Activated T-cell treated with anti-CD3 and anti-CD28 coated beads, Interleukin-2, amount 50 U/mL, for 72 hours (primary cell): Measurements from ENCODE around the gene SPOCK2. TPM values are rescaled to one million over a fixed set of nuclear protein-coding genes. Genes with fewer than 3 reads are reported as not detected.

ENCODE experiments used
- ATAC-seq, 2 donors: fragments of 150-1000 bp; cut with Tn5 transposase; replicated peaks in 1 of 2; 2 replicates each; pipeline ENCODE4 v1.10.0; 2021; ENCODE audit warnings: moderate library complexity in 2 of 2, mild to moderate bottlenecking in 1 of 2
- DNase-seq, 2 donors: peaks; one replicate each; pipeline ENCODE4 v3.0.0; 2021 to 2022; ENCODE audit warnings: mixed read lengths in 1 of 2
- H3K27ac Mint-ChIP-seq: one replicate; pipeline ENCODE4 v1.8.0; 2022; ENCODE audit warnings: mild to moderate bottlenecking, moderate library complexity, mixed read lengths
- H3K27me3 Mint-ChIP-seq: one replicate; pipeline ENCODE4 v1.8.0; 2022; ENCODE audit warnings: low read depth, mixed read lengths
- H3K36me3 Mint-ChIP-seq, 2 donors: one replicate each; pipeline ENCODE4 v1.8.0; 2022; ENCODE audit warnings: mixed read lengths in 2 of 2, mild to moderate bottlenecking in 1 of 2; ENCODE audit not compliant: insufficient read depth in 2 of 2
- H3K4me1 Mint-ChIP-seq: one replicate; pipeline ENCODE4 v1.8.0; 2022; ENCODE audit warnings: low read depth, mixed read lengths
- H3K4me3 Mint-ChIP-seq, 2 donors: one replicate each; pipeline ENCODE4 v1.8.0; 2022; ENCODE audit warnings: mild to moderate bottlenecking in 2 of 2, mixed read lengths in 2 of 2, moderate library complexity in 2 of 2
- H3K9me3 Mint-ChIP-seq, 2 donors: one replicate each; pipeline ENCODE4 v1.8.0; 2022; ENCODE audit warnings: mixed read lengths in 2 of 2
- total RNA-seq, 2 donors: library from RNA; stranded (reverse); gene quantifications; one replicate each; pipeline ENCODE4 v1.2.3, GENCODE V29; 2022

SPOCK2 gene
- total RNA-seq, 2 donors from 2014 or later = 253 to 291 TPM

DNA sequence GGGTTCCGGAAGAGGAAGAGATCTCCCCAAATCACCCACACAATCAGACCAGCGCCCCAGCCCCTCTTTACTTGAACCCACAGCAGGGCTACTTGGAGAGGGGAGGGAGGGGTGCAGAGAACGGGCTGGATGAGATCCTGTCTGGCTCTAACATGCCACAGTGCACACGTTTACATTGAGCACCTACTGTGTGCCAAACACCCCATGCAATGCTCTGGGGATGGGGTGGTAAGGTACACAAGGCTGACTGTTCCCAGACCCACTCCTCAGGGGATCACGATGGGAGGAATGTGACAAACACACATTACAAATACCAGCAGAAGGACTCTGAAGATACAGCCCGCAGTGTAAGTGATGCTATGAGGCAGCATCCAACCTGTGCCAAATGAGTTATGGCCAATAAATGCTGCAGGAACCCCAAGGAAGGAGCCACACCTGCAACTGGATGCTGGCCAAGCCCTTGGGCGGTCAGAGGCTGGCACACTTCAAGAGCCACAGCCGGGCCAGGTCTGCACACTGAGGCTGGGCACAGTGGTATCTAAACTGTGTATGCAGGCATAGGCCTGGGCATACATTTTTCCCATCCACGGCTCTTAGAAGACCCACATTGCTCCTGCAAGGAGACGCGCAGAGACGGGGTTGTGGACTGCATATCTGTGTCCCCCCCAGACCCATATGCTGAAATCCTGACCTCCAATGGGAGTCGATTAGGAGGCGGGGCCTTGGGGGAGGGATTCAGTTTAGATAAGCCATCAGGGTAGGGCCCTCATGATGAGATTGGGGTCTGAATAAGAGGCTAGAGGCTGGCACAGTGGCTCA lies 6.4 kb downstream of the SPOCK2 start:
- Mint-ChIP-seq H3K27me3 (no peaks in the 10 kb centered on the region), H3K4me1 (peaks cover 95% of the 10 kb centered on the region), H3K9me3 (no peaks in the 10 kb centered on the region), H3K36me3 (peaks cover 12 to 28% of the 10 kb centered on the region in 2 donors), H3K4me3 (peak overlapping the region; percentile 61 to 87), H3K27ac (peak overlapping the region; percentile 89)
- ATAC-seq (no peak), DNase-seq (no peak)

DNA sequence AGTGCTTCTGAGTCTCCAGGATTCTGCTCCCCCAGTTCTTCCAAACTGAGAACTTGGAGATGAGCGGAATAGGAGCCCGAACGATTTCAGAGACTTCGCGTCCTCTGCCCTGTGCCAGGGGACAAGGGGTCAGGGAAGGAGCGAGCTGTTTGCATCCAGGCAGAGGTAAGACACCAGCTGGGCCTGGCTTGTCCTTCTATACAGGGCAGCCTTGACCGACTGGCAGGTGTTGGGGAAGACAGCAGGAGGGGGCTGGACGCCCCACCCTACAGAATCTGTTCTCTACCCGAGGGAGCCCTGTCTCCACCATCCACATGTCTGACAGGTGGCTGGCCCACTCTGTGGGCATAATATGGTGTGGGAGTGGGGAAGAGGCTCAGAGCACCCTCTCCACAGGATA lies 7.1 kb downstream of the SPOCK2 start:
- H3K9me3 Mint-ChIP-seq = no peaks in the 10 kb centered on the region
- peak overlapping the region; percentile 54 to 61 for H3K4me3 Mint-ChIP-seq
- peaks cover 6 to 24% of the 10 kb centered on the region in 2 donors for H3K36me3 Mint-ChIP-seq
- ATAC-seq (no peak), DNase-seq (no peak)
- H3K27ac Mint-ChIP-seq = peak overlapping the region; percentile 89
- H3K4me1 Mint-ChIP-seq = peaks cover 97% of the 10 kb centered on the region
- H3K27me3 Mint-ChIP-seq = no peaks in the 10 kb centered on the region

DNA sequence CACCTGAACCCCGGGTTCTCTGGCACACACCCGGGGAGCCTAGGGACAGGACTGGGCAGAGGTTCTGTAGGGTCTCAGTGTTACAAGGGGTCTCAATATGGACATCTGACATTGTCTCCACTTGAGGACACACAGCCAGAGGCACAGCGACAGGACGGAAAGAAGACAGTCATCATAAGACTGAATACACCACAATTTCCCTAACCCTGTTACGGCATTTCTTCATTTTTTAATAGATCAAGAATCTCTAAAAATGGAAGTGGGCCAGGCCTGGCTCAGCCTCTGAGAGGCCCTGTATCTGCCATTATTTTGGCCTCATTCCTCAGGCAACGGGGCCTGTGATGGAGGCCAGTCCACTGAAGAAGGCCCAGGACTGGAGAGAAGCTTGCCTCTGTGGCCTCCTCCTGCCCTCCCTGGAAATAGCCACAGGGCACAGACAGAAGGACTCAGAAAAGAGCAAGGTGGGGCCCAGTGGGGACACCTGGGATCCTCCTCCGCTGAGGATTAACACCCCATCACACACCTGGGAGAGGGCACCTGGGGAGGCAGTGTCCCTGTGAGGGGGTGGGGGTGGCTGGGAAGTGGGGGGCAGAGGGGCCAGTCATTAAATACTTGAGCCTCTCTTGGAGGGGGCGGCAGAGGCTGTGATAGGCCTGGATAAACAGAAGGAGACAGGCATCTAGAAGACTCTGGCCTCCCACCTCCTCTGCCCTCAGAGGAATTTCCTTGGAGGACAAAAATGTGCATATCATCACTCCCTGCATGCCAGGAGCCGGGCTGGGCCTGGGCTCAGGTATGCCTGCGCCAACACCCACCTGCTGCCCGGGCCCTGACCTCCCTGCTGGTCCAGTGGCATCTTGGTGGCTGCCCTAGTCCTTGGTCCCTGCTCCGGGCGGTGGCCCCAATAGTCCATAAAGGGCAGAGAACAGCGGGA lies 8.0 kb downstream of the SPOCK2 start:
- DNase-seq = no peak
- H3K4me1 Mint-ChIP-seq = peaks cover 97% of the 10 kb centered on the region
- peak overlapping the region; percentile 95 for H3K27ac Mint-ChIP-seq
- no peaks in the 10 kb centered on the region for H3K27me3 Mint-ChIP-seq
- peaks cover 3 to 20% of the 10 kb centered on the region in 2 donors for H3K36me3 Mint-ChIP-seq
- ATAC-seq = no peak
- peak overlapping the region; percentile 61 to 74 for H3K4me3 Mint-ChIP-seq
- H3K9me3 Mint-ChIP-seq = no peaks in the 10 kb centered on the region

DNA sequence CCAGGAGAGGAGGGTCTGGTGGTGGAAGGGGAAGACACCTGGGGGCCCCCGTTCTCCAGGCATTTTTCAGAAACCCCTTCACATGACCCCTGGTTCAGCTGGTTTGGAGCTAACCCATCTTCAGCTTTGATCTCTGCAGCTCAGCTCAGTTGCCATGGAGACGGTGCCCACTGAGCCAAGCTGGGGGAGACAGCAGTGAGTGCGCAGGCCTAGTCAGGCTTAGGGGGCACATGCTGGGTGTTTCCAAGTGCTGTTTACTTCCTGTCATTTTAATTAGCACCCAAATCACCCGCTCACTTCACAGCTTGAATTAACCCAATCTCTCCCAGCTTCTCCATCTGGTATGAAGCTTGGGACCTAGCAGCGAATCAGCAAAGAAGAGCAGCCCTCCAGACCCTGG lies 9.0 kb downstream of the SPOCK2 start:
- peaks cover 3 to 17% of the 10 kb centered on the region in 2 donors for H3K36me3 Mint-ChIP-seq
- ATAC-seq (peak; percentile 39 to 45), DNase-seq (peak; percentile 58 to 59)
- H3K4me3 Mint-ChIP-seq = peak overlapping the region; percentile 61 to 74
- peaks cover 97% of the 10 kb centered on the region for H3K4me1 Mint-ChIP-seq
- no peaks in the 10 kb centered on the region for H3K27me3 Mint-ChIP-seq
- peak overlapping the region; percentile 95 for H3K27ac Mint-ChIP-seq
- no peaks in the 10 kb centered on the region for H3K9me3 Mint-ChIP-seq

DNA sequence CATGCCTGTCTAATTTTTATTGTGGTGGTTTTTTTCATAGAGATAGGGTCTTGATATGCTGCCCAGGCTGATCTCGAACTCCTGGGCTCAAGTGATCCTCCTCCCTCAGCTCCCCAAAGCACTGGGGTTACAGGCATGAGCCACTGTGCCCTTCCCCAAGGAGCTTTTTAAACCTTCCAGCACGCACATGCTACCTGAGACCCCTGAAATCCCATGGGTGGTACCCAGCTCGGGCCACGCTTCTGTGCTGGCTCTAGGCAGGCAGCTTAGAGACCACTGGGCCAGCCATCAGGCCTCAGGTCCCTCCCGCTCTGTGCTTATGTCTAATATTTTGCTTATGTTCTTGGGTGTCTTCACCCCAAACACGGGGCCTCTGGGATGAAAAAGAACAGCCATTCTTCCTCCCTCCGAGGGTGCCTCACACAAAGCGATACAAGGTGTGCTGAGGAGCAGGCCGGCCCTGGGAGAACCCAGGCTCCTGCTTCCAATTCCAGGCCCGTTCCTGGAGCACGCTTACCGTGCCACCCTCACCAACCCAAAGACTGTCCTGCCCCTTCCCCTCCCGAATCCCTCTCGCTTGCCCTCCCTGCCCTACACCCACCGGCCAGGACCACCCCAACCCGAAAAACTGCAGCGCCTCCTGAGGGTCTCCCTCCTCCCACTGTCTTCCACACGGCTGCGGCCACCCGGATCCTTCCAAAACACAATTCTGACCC lies 10.9 kb downstream of the SPOCK2 start:
- H3K4me3 Mint-ChIP-seq = peak overlapping the region; percentile 41 to 70
- H3K27me3 Mint-ChIP-seq = no peaks in the 10 kb centered on the region
- H3K36me3 Mint-ChIP-seq = peaks cover 3 to 18% of the 10 kb centered on the region in 2 donors
- H3K27ac Mint-ChIP-seq = peak overlapping the region; percentile 83
- peaks cover 89% of the 10 kb centered on the region for H3K4me1 Mint-ChIP-seq
- no peaks in the 10 kb centered on the region for H3K9me3 Mint-ChIP-seq
- no peak for ATAC-seq
- no peak for DNase-seq

DNA sequence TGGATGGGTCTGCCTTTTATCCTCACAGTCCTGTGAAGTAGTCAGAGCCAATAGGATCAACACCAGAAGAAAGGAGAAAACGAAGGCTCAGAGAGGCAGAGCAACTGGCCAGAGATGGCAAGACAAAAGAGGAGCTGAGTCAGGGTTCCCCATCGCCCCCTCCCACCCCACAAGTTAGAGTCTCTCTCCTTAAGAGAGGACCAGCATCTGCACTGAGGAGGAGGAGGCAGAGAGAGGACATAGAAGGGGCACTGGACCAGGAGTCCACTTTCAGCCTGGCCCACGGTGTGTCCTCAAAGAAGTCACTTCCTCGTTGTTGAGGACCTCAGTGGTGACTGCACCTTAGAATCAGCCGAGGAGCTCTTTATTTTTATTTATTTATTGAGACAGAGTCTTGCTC lies 11.6 kb downstream of the SPOCK2 start:
- H3K36me3 Mint-ChIP-seq = peaks cover 4 to 20% of the 10 kb centered on the region in 2 donors
- peak overlapping the region; percentile 81 for H3K27ac Mint-ChIP-seq
- ATAC-seq (no peak), DNase-seq (no peak)
- peak overlapping the region; percentile 31 to 46 for H3K4me3 Mint-ChIP-seq
- no peaks in the 10 kb centered on the region for H3K9me3 Mint-ChIP-seq
- no peaks in the 10 kb centered on the region for H3K27me3 Mint-ChIP-seq
- H3K4me1 Mint-ChIP-seq = peaks cover 87% of the 10 kb centered on the region

DNA sequence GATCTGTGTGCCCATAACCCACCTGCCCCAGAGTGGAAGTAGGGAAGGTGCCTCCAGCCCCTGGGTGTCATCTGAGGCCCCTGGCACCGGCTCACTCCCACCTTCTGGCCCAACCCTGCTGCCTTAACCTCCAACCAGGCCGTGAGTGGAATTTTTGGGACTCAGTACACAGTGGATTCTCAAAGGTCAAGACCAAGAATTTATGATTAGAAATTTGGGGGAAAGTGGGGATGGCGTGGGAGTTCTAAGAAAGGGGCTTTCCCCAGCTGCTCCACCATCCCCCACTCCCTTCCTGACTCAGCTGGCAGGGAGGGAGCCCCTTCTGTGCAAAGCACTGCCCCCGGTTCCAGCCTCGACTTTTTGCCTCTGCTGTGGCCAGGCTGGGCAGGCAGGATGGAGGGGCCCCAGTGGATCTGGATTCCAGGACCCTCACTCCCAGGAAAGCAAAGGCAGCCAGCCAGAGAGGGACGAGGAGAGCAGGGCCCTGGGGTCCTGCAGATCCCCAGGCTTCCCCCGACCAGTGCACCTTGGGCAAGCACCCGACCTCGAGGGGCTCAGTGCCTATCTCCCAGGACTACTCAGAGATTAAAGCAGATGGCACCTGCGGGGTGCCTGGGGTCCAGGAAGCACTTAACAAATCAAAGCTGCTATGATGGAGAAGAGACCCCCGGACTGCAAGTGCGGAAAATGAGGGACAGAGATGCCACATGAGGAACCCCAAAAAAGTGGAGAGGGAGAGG lies 12.8 kb downstream of the SPOCK2 start:
- H3K9me3 Mint-ChIP-seq = no peaks in the 10 kb centered on the region
- DNase-seq (peak in 1 of 2 donors; percentile 26), ATAC-seq (peak; percentile 12 to 18)
- H3K4me3 Mint-ChIP-seq = peak overlapping the region; percentile 50 to 62
- H3K36me3 Mint-ChIP-seq = peaks cover 9 to 23% of the 10 kb centered on the region in 2 donors
- no peaks in the 10 kb centered on the region for H3K27me3 Mint-ChIP-seq
- peak overlapping the region; percentile 81 for H3K27ac Mint-ChIP-seq
- H3K4me1 Mint-ChIP-seq = peaks cover 86% of the 10 kb centered on the region

DNA sequence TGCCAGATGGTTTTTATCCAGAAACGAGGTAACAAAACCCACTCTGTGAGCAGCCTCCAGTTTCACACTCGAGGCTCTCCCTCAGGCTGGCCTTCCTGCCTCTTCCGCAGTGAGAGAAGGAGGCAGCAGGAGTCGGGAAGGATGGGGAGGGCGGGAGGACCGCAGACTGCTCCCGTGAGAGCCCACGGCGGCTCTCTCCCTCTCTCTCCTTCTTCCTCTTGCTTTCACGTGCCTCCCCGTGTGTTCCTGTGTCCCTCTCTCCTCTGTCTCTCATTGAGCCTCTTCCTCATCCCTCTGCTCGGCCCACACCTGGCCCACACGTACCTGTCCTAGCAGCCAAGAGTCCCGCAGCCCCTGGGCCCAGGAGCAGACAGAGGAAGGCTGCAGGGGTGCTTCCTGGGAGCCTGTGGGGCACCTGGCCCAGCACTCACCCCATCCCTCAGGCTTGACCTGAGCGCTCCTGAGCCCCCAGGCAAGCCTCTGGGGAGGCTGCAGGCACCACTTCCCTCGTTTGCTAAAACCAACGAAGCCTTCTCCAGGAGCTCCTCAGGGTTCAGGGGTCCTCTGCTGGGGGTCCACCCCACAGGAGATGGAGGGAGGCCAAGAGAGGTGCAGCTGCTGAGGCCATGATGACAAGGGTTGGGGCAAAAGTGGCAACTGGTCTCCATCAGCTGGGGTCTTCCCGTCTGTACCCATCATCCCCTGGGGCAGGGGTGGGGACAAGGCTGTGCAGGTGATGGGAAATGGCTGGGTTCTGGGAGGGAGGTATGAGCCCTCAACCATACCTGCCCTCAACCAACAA lies 13.6 kb downstream of the SPOCK2 start:
- Mint-ChIP-seq H3K4me1 (peaks cover 82% of the 10 kb centered on the region), H3K27me3 (no peaks in the 10 kb centered on the region), H3K9me3 (no peaks in the 10 kb centered on the region), H3K27ac (peak overlapping the region; percentile 77), H3K36me3 (peaks cover 10 to 27% of the 10 kb centered on the region in 2 donors), H3K4me3 (peak overlapping the region in 1 of 2 donors; percentile 6)
- DNase-seq (no peak), ATAC-seq (no peak)

DNA sequence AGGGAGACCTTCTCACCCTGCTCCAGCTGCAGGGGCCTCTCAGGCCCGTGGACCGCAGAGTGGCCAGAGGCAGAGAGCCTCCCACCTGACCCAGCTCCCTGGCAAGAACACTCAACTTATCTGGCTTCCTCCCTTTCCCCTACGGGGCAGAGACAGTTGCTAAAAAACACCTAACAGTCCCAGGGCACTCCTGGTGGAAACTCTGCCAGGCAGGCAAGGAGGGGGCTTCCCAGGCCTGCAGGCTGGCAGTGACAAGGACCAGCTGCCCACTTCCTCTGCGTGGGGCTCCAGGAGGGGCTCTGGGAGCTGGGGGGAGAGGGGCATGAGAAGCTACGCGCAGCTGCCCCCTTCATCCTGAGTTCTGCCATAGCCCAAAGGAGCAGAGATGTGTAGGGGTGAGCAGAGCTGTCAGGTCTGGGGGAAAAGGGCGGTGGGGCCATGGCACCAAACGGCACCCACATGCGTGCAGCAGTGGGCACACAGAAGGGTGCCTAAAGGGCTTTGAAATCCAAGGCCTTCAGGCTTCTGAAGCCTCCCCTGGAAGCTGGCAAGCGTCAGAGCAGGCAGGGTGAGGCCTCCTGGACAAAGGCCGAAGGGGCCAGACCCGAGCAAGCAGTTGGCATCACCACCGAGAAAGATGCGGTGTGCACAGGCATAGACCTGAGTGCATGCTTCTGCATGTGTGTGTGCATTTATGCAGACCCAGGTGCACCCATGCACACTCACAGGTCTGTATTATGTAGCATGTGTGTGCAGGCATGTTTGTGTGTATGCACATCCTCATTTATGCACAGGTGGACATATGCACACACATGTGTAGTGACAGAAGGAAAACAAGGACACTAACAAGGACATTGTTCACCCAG lies 14.4 kb downstream of the SPOCK2 start:
- ATAC-seq (no peak), DNase-seq (no peak)
- Mint-ChIP-seq H3K4me1 (peaks cover 81% of the 10 kb centered on the region), H3K27ac (peak overlapping the region; percentile 82), H3K36me3 (peaks cover 15 to 33% of the 10 kb centered on the region in 2 donors), H3K9me3 (no peaks in the 10 kb centered on the region), H3K27me3 (no peaks in the 10 kb centered on the region), H3K4me3 (no peak overlapping the region)

DNA sequence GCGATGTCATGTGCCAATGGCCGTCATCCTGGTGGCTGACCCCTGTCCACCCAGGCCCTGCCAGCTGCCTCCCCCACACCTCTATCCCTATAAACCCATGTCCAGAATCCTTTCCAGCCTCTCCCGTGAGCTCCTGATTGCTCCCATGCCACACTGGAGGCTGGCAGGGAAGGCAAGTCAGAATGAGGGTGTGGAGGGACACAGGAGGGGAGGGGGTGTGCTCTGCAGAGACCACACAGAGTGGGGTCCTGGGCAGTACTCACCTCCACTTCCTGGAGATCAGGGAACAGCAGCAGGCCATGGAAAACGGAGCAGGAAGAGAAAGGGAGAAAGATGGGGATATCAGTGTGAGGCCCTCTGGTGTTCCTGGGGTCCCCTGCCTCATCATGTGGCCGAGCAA lies 15.7 kb downstream of the SPOCK2 start:
- ATAC-seq = no peak
- H3K36me3 Mint-ChIP-seq = peaks cover 15 to 26% of the 10 kb centered on the region in 2 donors
- no peak overlapping the region for H3K4me3 Mint-ChIP-seq
- H3K27ac Mint-ChIP-seq = no peak overlapping the region
- peaks cover 70% of the 10 kb centered on the region for H3K4me1 Mint-ChIP-seq
- H3K27me3 Mint-ChIP-seq = no peaks in the 10 kb centered on the region
- DNase-seq = no peak
- H3K9me3 Mint-ChIP-seq = no peaks in the 10 kb centered on the region

DNA sequence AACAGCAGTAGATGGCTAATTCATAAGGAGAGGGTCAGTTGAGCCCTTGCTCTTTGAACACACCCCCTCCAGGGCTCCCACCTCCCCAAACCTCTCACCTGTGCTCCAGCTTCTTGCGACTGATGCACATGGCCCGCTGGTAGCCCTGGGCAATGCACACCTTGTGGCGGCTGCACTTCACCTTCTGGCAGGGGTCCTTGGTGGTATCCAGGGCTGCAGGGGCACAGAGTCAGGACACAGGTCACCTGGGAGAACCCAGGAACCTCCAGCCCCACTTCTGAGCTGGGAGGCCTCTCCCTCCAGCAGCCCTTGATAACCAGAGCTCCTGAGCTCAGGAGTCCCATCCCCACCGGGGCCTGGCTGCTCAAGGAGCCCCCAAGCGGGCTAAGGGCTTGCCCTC lies 16.3 kb downstream of the SPOCK2 start:
- Mint-ChIP-seq H3K36me3 (peaks cover 15 to 26% of the 10 kb centered on the region in 2 donors), H3K4me1 (peaks cover 64% of the 10 kb centered on the region), H3K4me3 (no peak overlapping the region), H3K9me3 (no peaks in the 10 kb centered on the region), H3K27me3 (no peaks in the 10 kb centered on the region), H3K27ac (no peak overlapping the region)
- ATAC-seq (no peak), DNase-seq (no peak)
